ENCODE results near the gene DESI2.

DNA sequence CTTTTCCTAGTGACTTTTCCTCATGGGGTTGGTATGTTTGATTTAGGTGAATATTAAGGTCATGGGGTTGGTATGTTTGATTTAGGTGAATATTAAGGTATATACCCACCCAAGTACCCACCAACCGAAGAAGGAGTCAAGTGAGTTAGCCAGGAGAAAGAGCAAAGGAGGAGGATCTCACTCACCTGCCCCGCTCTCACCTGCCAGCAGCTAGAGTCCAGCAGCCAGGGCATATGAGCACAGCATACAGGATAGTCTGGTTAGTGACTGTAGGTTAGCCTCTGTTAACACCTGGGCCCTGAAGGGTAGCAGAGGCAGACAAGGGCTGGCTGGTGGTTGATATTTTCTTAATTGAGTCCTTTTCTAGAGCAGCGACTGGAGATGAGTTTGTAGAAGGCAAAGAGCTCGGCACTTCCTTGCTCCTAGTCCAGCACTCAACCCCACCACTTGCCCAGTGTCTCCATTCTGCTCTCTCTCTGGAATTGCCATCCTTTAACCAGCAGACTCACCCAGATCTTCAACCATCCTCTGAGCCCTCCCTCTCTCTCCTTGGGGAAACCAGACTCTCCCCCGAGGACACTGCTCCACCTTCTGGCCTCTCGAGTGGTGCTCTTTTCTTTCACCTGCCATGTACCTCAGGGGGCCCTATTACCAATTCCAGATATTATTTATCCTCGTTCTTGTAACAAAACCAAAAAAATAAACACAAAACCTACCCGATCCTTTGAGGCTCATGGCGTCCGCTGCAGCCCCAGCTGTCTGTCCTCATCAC is 16.3 kb upstream of the DESI2 start:
- no peak for TF ChIP-seq EZH2 (IDR thresholded peaks at IDR 0.05; ENCODE audit: borderline replicate concordance)
- TF ChIP-seq, protein P1, sequence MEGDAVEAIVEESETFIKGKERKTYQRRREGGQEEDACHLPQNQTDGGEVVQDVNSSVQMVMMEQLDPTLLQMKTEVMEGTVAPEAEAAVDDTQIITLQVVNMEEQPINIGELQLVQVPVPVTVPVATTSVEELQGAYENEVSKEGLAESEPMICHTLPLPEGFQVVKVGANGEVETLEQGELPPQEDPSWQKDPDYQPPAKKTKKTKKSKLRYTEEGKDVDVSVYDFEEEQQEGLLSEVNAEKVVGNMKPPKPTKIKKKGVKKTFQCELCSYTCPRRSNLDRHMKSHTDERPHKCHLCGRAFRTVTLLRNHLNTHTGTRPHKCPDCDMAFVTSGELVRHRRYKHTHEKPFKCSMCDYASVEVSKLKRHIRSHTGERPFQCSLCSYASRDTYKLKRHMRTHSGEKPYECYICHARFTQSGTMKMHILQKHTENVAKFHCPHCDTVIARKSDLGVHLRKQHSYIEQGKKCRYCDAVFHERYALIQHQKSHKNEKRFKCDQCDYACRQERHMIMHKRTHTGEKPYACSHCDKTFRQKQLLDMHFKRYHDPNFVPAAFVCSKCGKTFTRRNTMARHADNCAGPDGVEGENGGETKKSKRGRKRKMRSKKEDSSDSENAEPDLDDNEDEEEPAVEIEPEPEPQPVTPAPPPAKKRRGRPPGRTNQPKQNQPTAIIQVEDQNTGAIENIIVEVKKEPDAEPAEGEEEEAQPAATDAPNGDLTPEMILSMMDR (IDR thresholded peaks at IDR 0.05; ENCODE audit: poor library complexity): no peak

All from hepatocyte (in vitro differentiated cells).